GM23338 (cell line): ENCODE data around the gene CCDC12. TPM values are rescaled to one million over a fixed set of nuclear protein-coding genes. Genes with fewer than 3 reads are reported as not detected.
A peak's percentile ranks its signal among the peaks of the same experiment; 100 is the strongest.

ENCODE experiments used
- ATAC-seq: fragments of 200-7000 bp; cut with Tn5 transposase; 3 replicates; pipeline ENCODE4 v1.9.1; 2020
- DNase-seq: peaks from one replicate; pipeline ENCODE4 v3.0.0-alpha.2; 2015; ENCODE audit warnings: low spot score
- H2AFZ ChIP-seq: fragments of 200-600 bp; sonication (generic); 2 replicates; pipeline ENCODE4 v1.8.0; 2016; ENCODE audit warnings: antibody characterized with exemption, mild to moderate bottlenecking, moderate library complexity
- H3F3A ChIP-seq: fragments of 200-600 bp; sonication (generic); replicated peaks from 2 replicates; pipeline ENCODE4 v1.8.0; 2017; ENCODE audit warnings: antibody characterized with exemption, mixed run types, low read depth
- H3K27ac ChIP-seq: fragments of 200-600 bp; sonication (generic); 2 replicates; pipeline ENCODE4 v1.6.1; 2016; ENCODE audit warnings: low read depth
- H3K27me3 ChIP-seq: fragments of 200-600 bp; sonication (generic); 2 replicates; pipeline ENCODE4 v1.8.0; 2016; ENCODE audit warnings: mild to moderate bottlenecking, mixed run types, moderate library complexity; ENCODE audit not compliant: insufficient read depth
- H3K36me3 ChIP-seq: fragments of 200-600 bp; sonication (generic); 2 replicates; pipeline ENCODE4 v1.8.0; 2016; ENCODE audit warnings: mild to moderate bottlenecking; ENCODE audit not compliant: insufficient read depth
- H3K4me1 ChIP-seq: fragments of 200-600 bp; sonication (generic); 2 replicates; pipeline ENCODE4 v1.8.0; 2016; ENCODE audit warnings: mild to moderate bottlenecking, moderate library complexity; ENCODE audit not compliant: insufficient read depth
- H3K4me2 ChIP-seq: fragments of 200-600 bp; sonication (generic); 2 replicates; pipeline ENCODE4 v1.7.1; 2017; ENCODE audit warnings: mixed run types
- H3K4me3 ChIP-seq: fragments of 200-600 bp; sonication (generic); 2 replicates; pipeline ENCODE4 v1.6.1; 2016; ENCODE audit warnings: mixed run types
- H3K79me2 ChIP-seq: fragments of 200-600 bp; sonication (generic); replicated peaks from 2 replicates; pipeline ENCODE4 v1.8.0; 2017; ENCODE audit warnings: mild to moderate bottlenecking; ENCODE audit not compliant: insufficient read depth
- H3K9me2 ChIP-seq: fragments of 200-600 bp; sonication (generic); 2 replicates; pipeline ENCODE4 v1.8.0; 2017; ENCODE audit not compliant: insufficient read depth
- H4K20me1 ChIP-seq: fragments of 200-600 bp; sonication (generic); replicated peaks from 2 replicates; pipeline ENCODE4 v1.8.0; 2017; ENCODE audit warnings: mild to moderate bottlenecking; ENCODE audit not compliant: insufficient read depth
- H3K27ac Mint-ChIP-seq: 2 replicates; pipeline ENCODE4 v1.8.0; 2020; ENCODE audit warnings: inconsistent platforms, mild to moderate bottlenecking, moderate library complexity, mixed read lengths
- H3K27me3 Mint-ChIP-seq: 3 replicates; pipeline ENCODE4 v1.8.0; 2022; ENCODE audit warnings: low read depth, mild to moderate bottlenecking, moderate library complexity, mixed read lengths, inconsistent platforms; ENCODE audit not compliant: insufficient read depth, poor library complexity
- H3K36me3 Mint-ChIP-seq: 3 replicates; pipeline ENCODE4 v1.8.0; 2021; ENCODE audit warnings: low read depth, mild to moderate bottlenecking, inconsistent platforms, moderate library complexity, mixed read lengths
- H3K4me1 Mint-ChIP-seq: 3 replicates; pipeline ENCODE4 v1.8.0; 2020; ENCODE audit warnings: mild to moderate bottlenecking, inconsistent platforms, mixed read lengths
- H3K4me3 Mint-ChIP-seq: 3 replicates; pipeline ENCODE4 v1.8.0; 2021; ENCODE audit warnings: moderate library complexity, mild to moderate bottlenecking, inconsistent platforms, mixed read lengths
- H3K9me3 Mint-ChIP-seq: 3 replicates; pipeline ENCODE4 v1.8.0; 2020; ENCODE audit warnings: moderate library complexity, mild to moderate bottlenecking, inconsistent platforms, mixed read lengths
- CREB1 ChIP-seq: fragments of 250-450 bp; sonication (Bioruptor Pico); IDR thresholded peaks from 2 replicates; pipeline ENCODE4 v1.5.0; 2020; ENCODE audit warnings: low read depth, mild to moderate bottlenecking, moderate library complexity
- EZH2 ChIP-seq: fragments of 200-600 bp; sonication (generic); IDR thresholded peaks from one replicate; pipeline ENCODE4 v1.8.0; 2017; ENCODE audit warnings: antibody characterized with exemption, mild to moderate bottlenecking, low read depth; ENCODE audit not compliant: unreplicated experiment
- NANOG ChIP-seq: IDR thresholded peaks from 2 replicates; pipeline ENCODE4 v1.6.1; 2016; ENCODE audit warnings: antibody characterized with exemption, borderline replicate concordance
- POLR2AphosphoS5 ChIP-seq: IDR thresholded peaks from 2 replicates; pipeline ENCODE4 v1.6.1; 2016; ENCODE audit warnings: antibody characterized with exemption, low read depth
- STAT1 ChIP-seq: IDR thresholded peaks from one replicate; pipeline ENCODE4 v1.6.1; 2016; ENCODE audit warnings: antibody characterized with exemption; ENCODE audit not compliant: unreplicated experiment
- ZNF114 ChIP-seq: fragments of 250-450 bp; sonication (Bioruptor Pico); IDR thresholded peaks from 2 replicates; pipeline ENCODE4 v1.5.0; 2020; ENCODE audit warnings: mild to moderate bottlenecking, moderate library complexity
- polyA plus RNA-seq: library from polyadenylated mRNA; unstranded; fragments of >200 nt; fragmentation: Nextera tagmentation; extraction: Ambion mirVana; gene quantifications from 2 replicates; pipeline ENCODE4 v1.2.1, GENCODE V29; 2016
- total RNA-seq: library from RNA; depleted of rRNA; stranded (reverse); fragments of >200 nt; shearing (Covaris generic); gene quantifications from 2 replicates; pipeline ENCODE4 v1.2.3, GENCODE V29; 2014
- TF ChIP-seq, protein P1 (sequence below): fragments of 250-450 bp; sonication (Bioruptor Pico); IDR thresholded peaks from 2 replicates; pipeline ENCODE4 v1.5.0; 2020; ENCODE audit warnings: mild to moderate bottlenecking, moderate library complexity
- TF ChIP-seq, protein P2 (sequence below): IDR thresholded peaks from 2 replicates; pipeline ENCODE4 v1.6.1; 2016; ENCODE audit warnings: antibody characterized with exemption
- TF ChIP-seq, protein P3 (sequence below): IDR thresholded peaks from one replicate; pipeline ENCODE4 v1.6.1; 2018; ENCODE audit warnings: antibody characterized with exemption; ENCODE audit not compliant: unreplicated experiment
- TF ChIP-seq, protein P4 (sequence below), 2 experiments: fragments of 200-600 bp in 1 of 2; sonication (generic) in 1 of 2; conservative IDR thresholded peaks; 2 replicates each; pipeline versions ENCODE4 v1.5.1 to v1.6.1; 2016 to 2017; ENCODE audit warnings: antibody characterized with exemption in 2 of 2, low read depth in 2 of 2, mild to moderate bottlenecking in 2 of 2, moderate library complexity in 1 of 2

Gene CCDC12
- total and polyA plus RNA-seq, 2 experiments from 2014 or later = 42.9 to 133 TPM

DNA sequence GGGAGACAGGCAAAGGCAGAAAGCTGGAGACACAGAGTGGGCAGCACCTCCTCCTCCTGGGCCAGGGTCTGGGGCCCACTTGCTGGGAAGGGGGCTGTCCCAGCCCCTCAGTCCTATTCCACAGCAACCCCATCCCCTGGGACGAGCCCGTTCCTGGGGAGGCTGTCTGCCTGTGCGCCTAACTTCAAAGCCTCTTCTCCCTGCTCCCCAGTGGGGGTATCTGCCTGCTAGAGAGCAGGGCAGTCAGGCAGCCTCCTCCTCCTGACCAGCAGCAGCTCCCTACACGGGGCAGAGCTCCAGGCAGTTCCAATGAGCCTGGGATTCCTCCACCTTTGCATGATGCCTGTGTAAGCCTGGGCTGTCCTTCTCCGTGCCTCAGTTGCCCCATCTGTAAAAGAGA lies 92.1 kb downstream of the CCDC12 start (continued):
- TF ChIP-seq, protein P1, sequence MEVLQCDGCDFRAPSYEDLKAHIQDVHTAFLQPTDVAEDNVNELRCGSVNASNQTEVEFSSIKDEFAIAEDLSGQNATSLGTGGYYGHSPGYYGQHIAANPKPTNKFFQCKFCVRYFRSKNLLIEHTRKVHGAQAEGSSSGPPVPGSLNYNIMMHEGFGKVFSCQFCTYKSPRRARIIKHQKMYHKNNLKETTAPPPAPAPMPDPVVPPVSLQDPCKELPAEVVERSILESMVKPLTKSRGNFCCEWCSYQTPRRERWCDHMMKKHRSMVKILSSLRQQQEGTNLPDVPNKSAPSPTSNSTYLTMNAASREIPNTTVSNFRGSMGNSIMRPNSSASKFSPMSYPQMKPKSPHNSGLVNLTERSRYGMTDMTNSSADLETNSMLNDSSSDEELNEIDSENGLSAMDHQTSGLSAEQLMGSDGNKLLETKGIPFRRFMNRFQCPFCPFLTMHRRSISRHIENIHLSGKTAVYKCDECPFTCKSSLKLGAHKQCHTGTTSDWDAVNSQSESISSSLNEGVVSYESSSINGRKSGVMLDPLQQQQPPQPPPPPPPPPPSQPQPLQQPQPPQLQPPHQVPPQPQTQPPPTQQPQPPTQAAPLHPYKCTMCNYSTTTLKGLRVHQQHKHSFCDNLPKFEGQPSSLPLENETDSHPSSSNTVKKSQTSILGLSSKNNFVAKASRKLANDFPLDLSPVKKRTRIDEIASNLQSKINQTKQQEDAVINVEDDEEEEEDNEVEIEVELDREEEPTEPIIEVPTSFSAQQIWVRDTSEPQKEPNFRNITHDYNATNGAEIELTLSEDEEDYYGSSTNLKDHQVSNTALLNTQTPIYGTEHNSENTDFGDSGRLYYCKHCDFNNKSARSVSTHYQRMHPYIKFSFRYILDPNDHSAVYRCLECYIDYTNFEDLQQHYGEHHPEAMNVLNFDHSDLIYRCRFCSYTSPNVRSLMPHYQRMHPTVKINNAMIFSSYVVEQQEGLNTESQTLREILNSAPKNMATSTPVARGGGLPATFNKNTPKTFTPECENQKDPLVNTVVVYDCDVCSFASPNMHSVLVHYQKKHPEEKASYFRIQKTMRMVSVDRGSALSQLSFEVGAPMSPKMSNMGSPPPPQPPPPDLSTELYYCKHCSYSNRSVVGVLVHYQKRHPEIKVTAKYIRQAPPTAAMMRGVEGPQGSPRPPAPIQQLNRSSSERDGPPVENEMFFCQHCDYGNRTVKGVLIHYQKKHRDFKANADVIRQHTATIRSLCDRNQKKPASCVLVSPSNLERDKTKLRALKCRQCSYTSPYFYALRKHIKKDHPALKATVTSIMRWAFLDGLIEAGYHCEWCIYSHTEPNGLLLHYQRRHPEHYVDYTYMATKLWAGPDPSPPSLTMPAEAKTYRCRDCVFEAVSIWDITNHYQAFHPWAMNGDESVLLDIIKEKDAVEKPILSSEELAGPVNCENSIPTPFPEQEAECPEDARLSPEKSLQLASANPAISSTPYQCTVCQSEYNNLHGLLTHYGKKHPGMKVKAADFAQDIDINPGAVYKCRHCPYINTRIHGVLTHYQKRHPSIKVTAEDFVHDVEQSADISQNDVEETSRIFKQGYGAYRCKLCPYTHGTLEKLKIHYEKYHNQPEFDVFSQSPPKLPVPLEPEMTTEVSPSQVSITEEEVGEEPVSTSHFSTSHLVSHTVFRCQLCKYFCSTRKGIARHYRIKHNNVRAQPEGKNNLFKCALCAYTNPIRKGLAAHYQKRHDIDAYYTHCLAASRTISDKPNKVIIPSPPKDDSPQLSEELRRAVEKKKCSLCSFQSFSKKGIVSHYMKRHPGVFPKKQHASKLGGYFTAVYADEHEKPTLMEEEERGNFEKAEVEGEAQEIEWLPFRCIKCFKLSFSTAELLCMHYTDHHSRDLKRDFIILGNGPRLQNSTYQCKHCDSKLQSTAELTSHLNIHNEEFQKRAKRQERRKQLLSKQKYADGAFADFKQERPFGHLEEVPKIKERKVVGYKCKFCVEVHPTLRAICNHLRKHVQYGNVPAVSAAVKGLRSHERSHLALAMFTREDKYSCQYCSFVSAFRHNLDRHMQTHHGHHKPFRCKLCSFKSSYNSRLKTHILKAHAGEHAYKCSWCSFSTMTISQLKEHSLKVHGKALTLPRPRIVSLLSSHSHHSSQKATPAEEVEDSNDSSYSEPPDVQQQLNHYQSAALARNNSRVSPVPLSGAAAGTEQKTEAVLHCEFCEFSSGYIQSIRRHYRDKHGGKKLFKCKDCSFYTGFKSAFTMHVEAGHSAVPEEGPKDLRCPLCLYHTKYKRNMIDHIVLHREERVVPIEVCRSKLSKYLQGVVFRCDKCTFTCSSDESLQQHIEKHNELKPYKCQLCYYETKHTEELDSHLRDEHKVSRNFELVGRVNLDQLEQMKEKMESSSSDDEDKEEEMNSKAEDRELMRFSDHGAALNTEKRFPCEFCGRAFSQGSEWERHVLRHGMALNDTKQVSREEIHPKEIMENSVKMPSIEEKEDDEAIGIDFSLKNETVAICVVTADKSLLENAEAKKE = no peak
- no peak for TF ChIP-seq CREB1 (CRISPR knock-in tag)

DNA sequence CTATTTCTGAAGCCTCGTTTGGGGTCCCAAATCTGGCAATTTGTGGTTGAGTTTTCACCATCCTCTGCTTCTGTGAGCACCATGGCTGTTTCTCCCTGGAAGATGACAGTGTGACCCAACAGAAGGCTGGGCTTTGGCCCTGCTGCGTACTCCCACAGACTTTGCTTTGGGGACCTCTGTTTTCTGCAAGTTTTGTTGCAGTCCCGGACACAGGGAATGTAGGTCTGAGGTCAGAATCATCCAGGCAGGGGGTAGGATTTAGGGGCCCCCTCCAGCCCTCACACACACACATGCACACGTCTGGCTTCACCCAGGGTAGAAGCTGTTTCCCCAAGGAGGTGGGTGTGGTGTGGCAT lies 92.7 kb downstream of the CCDC12 start:
- H3K4me2 ChIP-seq = peak overlapping the region; percentile 89
- H3F3A ChIP-seq = no peaks in the 10 kb centered on the region
- no peaks in the 10 kb centered on the region for H3K79me2 ChIP-seq
- peak overlapping the region; percentile 83; the same call in 1 of the 2 replicates for H2AFZ ChIP-seq
- H3K4me3 ChIP-seq = peak overlapping the region; percentile 61
- peaks cover 85% of the 10 kb centered on the region for H3K27me3 ChIP-seq
- peaks cover 21% of the 10 kb centered on the region for H3K4me1 Mint-ChIP-seq
- peak overlapping the region; percentile 69 for H3K4me3 Mint-ChIP-seq
- no peaks in the 10 kb centered on the region for H3K36me3 ChIP-seq
- peaks cover 89% of the 10 kb centered on the region for H3K27me3 Mint-ChIP-seq
- no peaks in the 10 kb centered on the region for H4K20me1 ChIP-seq
- H3K4me1 ChIP-seq = peaks cover 35% of the 10 kb centered on the region
- H3K36me3 Mint-ChIP-seq = no peaks in the 10 kb centered on the region; the same call in 2 of the 3 replicates
- H3K9me2 ChIP-seq = no peaks in the 10 kb centered on the region
- H3K27ac ChIP-seq = no peak overlapping the region
- DNase-seq (no peak), ATAC-seq (no peak)
- H3K9me3 Mint-ChIP-seq = no peaks in the 10 kb centered on the region
- H3K27ac Mint-ChIP-seq = no peak overlapping the region
- TF ChIP-seq STAT1 (no peak), EZH2 (no peak), NANOG (no peak), CREB1 (CRISPR knock-in tag) (no peak), ZNF114 (no peak), POLR2AphosphoS5 (no peak)
- TF ChIP-seq, protein P2, sequence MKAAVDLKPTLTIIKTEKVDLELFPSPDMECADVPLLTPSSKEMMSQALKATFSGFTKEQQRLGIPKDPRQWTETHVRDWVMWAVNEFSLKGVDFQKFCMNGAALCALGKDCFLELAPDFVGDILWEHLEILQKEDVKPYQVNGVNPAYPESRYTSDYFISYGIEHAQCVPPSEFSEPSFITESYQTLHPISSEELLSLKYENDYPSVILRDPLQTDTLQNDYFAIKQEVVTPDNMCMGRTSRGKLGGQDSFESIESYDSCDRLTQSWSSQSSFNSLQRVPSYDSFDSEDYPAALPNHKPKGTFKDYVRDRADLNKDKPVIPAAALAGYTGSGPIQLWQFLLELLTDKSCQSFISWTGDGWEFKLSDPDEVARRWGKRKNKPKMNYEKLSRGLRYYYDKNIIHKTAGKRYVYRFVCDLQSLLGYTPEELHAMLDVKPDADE = no peak
- TF ChIP-seq, protein P3, sequence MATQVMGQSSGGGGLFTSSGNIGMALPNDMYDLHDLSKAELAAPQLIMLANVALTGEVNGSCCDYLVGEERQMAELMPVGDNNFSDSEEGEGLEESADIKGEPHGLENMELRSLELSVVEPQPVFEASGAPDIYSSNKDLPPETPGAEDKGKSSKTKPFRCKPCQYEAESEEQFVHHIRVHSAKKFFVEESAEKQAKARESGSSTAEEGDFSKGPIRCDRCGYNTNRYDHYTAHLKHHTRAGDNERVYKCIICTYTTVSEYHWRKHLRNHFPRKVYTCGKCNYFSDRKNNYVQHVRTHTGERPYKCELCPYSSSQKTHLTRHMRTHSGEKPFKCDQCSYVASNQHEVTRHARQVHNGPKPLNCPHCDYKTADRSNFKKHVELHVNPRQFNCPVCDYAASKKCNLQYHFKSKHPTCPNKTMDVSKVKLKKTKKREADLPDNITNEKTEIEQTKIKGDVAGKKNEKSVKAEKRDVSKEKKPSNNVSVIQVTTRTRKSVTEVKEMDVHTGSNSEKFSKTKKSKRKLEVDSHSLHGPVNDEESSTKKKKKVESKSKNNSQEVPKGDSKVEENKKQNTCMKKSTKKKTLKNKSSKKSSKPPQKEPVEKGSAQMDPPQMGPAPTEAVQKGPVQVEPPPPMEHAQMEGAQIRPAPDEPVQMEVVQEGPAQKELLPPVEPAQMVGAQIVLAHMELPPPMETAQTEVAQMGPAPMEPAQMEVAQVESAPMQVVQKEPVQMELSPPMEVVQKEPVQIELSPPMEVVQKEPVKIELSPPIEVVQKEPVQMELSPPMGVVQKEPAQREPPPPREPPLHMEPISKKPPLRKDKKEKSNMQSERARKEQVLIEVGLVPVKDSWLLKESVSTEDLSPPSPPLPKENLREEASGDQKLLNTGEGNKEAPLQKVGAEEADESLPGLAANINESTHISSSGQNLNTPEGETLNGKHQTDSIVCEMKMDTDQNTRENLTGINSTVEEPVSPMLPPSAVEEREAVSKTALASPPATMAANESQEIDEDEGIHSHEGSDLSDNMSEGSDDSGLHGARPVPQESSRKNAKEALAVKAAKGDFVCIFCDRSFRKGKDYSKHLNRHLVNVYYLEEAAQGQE = no peak
- TF ChIP-seq, protein P4, sequence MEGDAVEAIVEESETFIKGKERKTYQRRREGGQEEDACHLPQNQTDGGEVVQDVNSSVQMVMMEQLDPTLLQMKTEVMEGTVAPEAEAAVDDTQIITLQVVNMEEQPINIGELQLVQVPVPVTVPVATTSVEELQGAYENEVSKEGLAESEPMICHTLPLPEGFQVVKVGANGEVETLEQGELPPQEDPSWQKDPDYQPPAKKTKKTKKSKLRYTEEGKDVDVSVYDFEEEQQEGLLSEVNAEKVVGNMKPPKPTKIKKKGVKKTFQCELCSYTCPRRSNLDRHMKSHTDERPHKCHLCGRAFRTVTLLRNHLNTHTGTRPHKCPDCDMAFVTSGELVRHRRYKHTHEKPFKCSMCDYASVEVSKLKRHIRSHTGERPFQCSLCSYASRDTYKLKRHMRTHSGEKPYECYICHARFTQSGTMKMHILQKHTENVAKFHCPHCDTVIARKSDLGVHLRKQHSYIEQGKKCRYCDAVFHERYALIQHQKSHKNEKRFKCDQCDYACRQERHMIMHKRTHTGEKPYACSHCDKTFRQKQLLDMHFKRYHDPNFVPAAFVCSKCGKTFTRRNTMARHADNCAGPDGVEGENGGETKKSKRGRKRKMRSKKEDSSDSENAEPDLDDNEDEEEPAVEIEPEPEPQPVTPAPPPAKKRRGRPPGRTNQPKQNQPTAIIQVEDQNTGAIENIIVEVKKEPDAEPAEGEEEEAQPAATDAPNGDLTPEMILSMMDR (conservative IDR thresholded peaks at IDR 0.05; ENCODE audit: low read depth in 2 of 2) = no peak
